NCI-H460 (cell line): ENCODE results near the gene USPL1. TPM values are rescaled to one million over a fixed set of nuclear protein-coding genes. Genes with fewer than 3 reads are reported as not detected.

Experiments
- DNase-seq: peaks from one replicate; pipeline ENCODE4 v3.0.0-alpha.2; 2016; ENCODE audit warnings: low read depth; ENCODE audit errors: extremely low read depth
- small RNA-seq, 2 experiments: library from RNA; depleted of rRNA; stranded (forward); fragments of <200 nt; gene quantifications; one replicate each; pipeline ENCODE3, GENCODE V24; 2014
- total RNA-seq: library from RNA; depleted of rRNA; stranded (reverse); fragments of >200 nt; shearing (Covaris generic); gene quantifications from 2 replicates; pipeline ENCODE4 v1.2.3, GENCODE V29; 2014; rRNA removed

The USPL1 gene
- total RNA-seq, 1 experiment from 2014 or later: 13.0 TPM

- DNase-seq: no peak
These were observed 74.4 kb downstream of the USPL1 start for GRCh38 chr13:30692113-30692512.

- no peak for DNase-seq
These were observed 78.8 kb downstream of the USPL1 start for GRCh38 chr13:30696278-30697176.

- DNase-seq: no peak
These were observed 79.6 kb downstream of the USPL1 start for GRCh38 chr13:30697177-30697953.

GRCh38 chr13:30697996-30698401 is 80.3 kb downstream of the USPL1 start:
- DNase-seq: no peak

GRCh38 chr13:30698488-30699005 is 80.8 kb downstream of the USPL1 start:
- DNase-seq: no peak

GRCh38 chr13:30700364-30700763 is 82.6 kb downstream of the USPL1 start:
- no peak for DNase-seq

GRCh38 chr13:30702006-30702405 is 84.3 kb downstream of the USPL1 start:
- no peak for DNase-seq

- DNase-seq: no peak
These were observed 86.9 kb downstream of the USPL1 start for GRCh38 chr13:30704596-30704995.

GRCh38 chr13:30705680-30706079 is 88.0 kb downstream of the USPL1 start:
- DNase-seq: no peak

- no peak for DNase-seq
These were observed 90.8 kb downstream of the USPL1 start for GRCh38 chr13:30708541-30708940.

Small RNA genes lying within 50 kb of the gene (small RNA-seq; reads per million reads assigned to genes)
- 0 reads per million in 2 experiments for gene RF00017

Other genes with a start within 250 kb of the USPL1 start
- gene UBE2L5, start 195.4 kb upstream of the USPL1 start, total RNA-seq: not detected in 2 replicates
- gene HMGB1, start 152.0 kb upstream of the USPL1 start, total RNA-seq: 532 and 562 TPM in 2 replicates
- gene ALOX5AP, start 117.6 kb downstream of the USPL1 start, total RNA-seq: not detected in 2 replicates